ENCODE results near the gene F12. TPM values are rescaled to one million over a fixed set of nuclear protein-coding genes. Genes with fewer than 3 reads are reported as not detected.

Gene F12
- polyA plus RNA-seq, 1 of the 3 experiments (the other 2 are of a cell fraction): 4.3 TPM

GRCh38 chr5:177425196-177425800 lies 15.9 kb upstream of the F12 start:
- Histone ChIP-seq H3K36me3 (replicated peaks in 1 of 2; ENCODE audit: control insufficient read depth in 1 of 2, insufficient read depth in 2 of 2, low read length in 1 of 2) (no peaks in the 10 kb centered on the region), H3K27me3 (ENCODE audit: insufficient read depth) (no peaks in the 10 kb centered on the region), H3K9me3 (no peaks in the 10 kb centered on the region), H3K79me2 (ENCODE audit: insufficient read depth) (peaks cover 30% of the 10 kb centered on the region), H3F3A (replicated peaks; ENCODE audit: insufficient read depth) (peaks cover 12% of the 10 kb centered on the region), H3K4me3 (ENCODE audit: low read depth in 2 of 2, low read length in 1 of 2) (peak overlapping the region; percentile 53 to 68), H3K27ac (ENCODE audit: low read depth in 2 of 2, low read length in 1 of 2) (peak overlapping the region; percentile 89 to 92), H3K4me2 (peak overlapping the region; percentile 69), H2AFZ (ENCODE audit: low read depth) (peak overlapping the region; percentile 85), H3K4me1 (ENCODE audit: control insufficient read depth in 1 of 2, insufficient read depth in 2 of 2, low read depth in 1 of 2, low read length in 1 of 2) (peaks cover 5 to 33% of the 10 kb centered on the region in 2 experiments; a peak in 2 of 4 replicates), H4K20me1 (ENCODE audit: insufficient read depth) (0 out of 2 replicates have a peak, but pooled peaks cover 13% of the 10 kb centered on the region), H3K9me2 (no peaks in the 10 kb centered on the region), H3K9ac (peak overlapping the region; percentile 73)
- TF ChIP-seq TEAD4 (IDR thresholded peaks at IDR 0.05; ENCODE audit: borderline replicate concordance, insufficient read depth) (no peak), EZH2phosphoT487 (IDR thresholded peaks at IDR 0.05; ENCODE audit: borderline replicate concordance, low read depth) (no peak), NFIC (IDR thresholded peaks at IDR 0.05; ENCODE audit: borderline replicate concordance) (no peak), FOXM1 (IDR thresholded peaks at IDR 0.05; ENCODE audit: low read depth) (no peak), FOSL2 (IDR thresholded peaks at IDR 0.05; ENCODE audit: borderline replicate concordance, low read depth) (no peak), USF2 (IDR thresholded peaks at IDR 0.05; ENCODE audit: borderline replicate concordance, low read depth, low read length) (no peak), TAF1 (IDR thresholded peaks at IDR 0.05; ENCODE audit: borderline replicate concordance, low read depth, low read length) (no peak), EP300 (IDR thresholded peaks at IDR 0.05; ENCODE audit: borderline replicate concordance in 1 of 2, low read depth in 1 of 2, low read length in 1 of 2) (no peak), IRF3 (IDR thresholded peaks at IDR 0.05; ENCODE audit: low read depth, low read length) (no peak), GABPA (IDR thresholded peaks at IDR 0.05; ENCODE audit: low read depth) (no peak)
- ChIA-PET CTCF (interaction anchor here (0.9 to 10.8 kb wide), 8 partner anchors 16 to 76 kb away, joined by 3 to 120 read pairs (median 4); no protein-coding TSS in a partner anchor), POLR2A (interaction anchor here (0.7 to 2.1 kb wide), 4 partner anchors 19 to 72 kb away, joined by 3 to 11 read pairs (median 4); no protein-coding TSS in a partner anchor)
- no peak for DNase-seq
- 73% methylated on average over 13 of the region's 13 CpGs for WGBS (ENCODE audit: low lambda C conversion rate)

- H3K4me3 ChIP-seq (ENCODE audit: low read depth in 2 of 2, low read length in 1 of 2): no peak overlapping the region
- DNase-seq: no peak
- H3K4me2 ChIP-seq: no peak overlapping the region
- peaks cover 20% of the 10 kb centered on the region for H3K79me2 ChIP-seq (ENCODE audit: insufficient read depth)
- 0 out of 2 replicates have a peak, but pooled peaks cover 4% of the 10 kb centered on the region for H4K20me1 ChIP-seq (ENCODE audit: insufficient read depth)
- no peak overlapping the region for H2AFZ ChIP-seq (ENCODE audit: low read depth)
- POLR2A ChIA-PET: interaction anchor here (1.1 kb wide), 1 partner anchor 52 kb away, joined by 3 read pairs; no protein-coding TSS in a partner anchor
- peaks cover 12% of the 10 kb centered on the region for H3F3A ChIP-seq (replicated peaks; ENCODE audit: insufficient read depth)
- no peak overlapping the region for H3K9ac ChIP-seq
- H3K27me3 ChIP-seq (ENCODE audit: insufficient read depth): no peaks in the 10 kb centered on the region
- CTCF ChIA-PET: interaction anchor here (1.2 to 10.8 kb wide), 7 partner anchors 19 to 78 kb away, joined by 3 to 120 read pairs (median 6); no protein-coding TSS in a partner anchor
- no peaks in the 10 kb centered on the region for H3K9me2 ChIP-seq
- H3K27ac ChIP-seq (ENCODE audit: low read depth in 2 of 2, low read length in 1 of 2): no peak overlapping the region
- H3K4me1 ChIP-seq (ENCODE audit: control insufficient read depth in 1 of 2, insufficient read depth in 2 of 2, low read depth in 1 of 2, low read length in 1 of 2): peaks cover 5 to 22% of the 10 kb centered on the region in 2 experiments; a peak in 2 of 4 replicates
- 62% methylated on average over 2 of the region's 2 CpGs for WGBS (ENCODE audit: low lambda C conversion rate)
- TF ChIP-seq POLR2AphosphoS5 (IDR thresholded peaks at IDR 0.05; ENCODE audit: low read depth, low read length) (no peak), IRF3 (IDR thresholded peaks at IDR 0.05; ENCODE audit: low read depth, low read length) (no peak), CHD2 (IDR thresholded peaks at IDR 0.05; ENCODE audit: low read length, partially characterized antibody) (no peak), GATA2 (CRISPR knock-in tag; IDR thresholded peaks at IDR 0.05) (no peak)
- TF ChIP-seq, protein P1, sequence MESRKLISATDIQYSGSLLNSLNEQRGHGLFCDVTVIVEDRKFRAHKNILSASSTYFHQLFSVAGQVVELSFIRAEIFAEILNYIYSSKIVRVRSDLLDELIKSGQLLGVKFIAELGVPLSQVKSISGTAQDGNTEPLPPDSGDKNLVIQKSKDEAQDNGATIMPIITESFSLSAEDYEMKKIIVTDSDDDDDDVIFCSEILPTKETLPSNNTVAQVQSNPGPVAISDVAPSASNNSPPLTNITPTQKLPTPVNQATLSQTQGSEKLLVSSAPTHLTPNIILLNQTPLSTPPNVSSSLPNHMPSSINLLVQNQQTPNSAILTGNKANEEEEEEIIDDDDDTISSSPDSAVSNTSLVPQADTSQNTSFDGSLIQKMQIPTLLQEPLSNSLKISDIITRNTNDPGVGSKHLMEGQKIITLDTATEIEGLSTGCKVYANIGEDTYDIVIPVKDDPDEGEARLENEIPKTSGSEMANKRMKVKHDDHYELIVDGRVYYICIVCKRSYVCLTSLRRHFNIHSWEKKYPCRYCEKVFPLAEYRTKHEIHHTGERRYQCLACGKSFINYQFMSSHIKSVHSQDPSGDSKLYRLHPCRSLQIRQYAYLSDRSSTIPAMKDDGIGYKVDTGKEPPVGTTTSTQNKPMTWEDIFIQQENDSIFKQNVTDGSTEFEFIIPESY (IDR thresholded peaks at IDR 0.05; ENCODE audit: borderline replicate concordance, low read depth): no peak
- H3K36me3 ChIP-seq (replicated peaks in 1 of 2; ENCODE audit: control insufficient read depth in 1 of 2, insufficient read depth in 2 of 2, low read length in 1 of 2): no peaks in the 10 kb centered on the region
- no peaks in the 10 kb centered on the region for H3K9me3 ChIP-seq
These were observed 14.3 kb upstream of the F12 start for GRCh38 chr5:177423671-177424070.
